Measurements from ENCODE around the gene MAPK4.

The MAPK4 gene

DNA sequence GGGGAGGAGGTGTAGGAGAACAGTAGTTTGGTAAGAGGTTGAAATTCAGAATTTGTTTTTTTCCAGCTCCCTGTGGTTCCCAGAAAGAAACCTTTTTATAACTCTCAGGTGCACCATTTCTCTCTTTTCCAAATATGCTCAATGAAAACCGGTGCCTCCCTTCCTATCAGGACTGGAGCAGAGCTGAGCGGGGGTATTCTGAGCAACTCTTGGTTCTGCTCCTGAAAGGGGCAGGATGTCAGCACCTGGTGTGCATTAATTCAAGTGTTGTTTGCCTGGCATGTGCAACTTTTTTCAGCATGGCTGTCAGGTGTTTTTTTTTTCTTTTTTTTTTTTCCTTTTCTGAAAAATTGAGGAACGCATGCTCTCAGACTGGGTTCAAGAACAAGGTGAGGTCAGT is 74.1 kb downstream of the MAPK4 start:
- no peak for TF ChIP-seq SUZ12 (IDR thresholded peaks at IDR 0.05; ENCODE audit: extremely low read depth, insufficient read depth, insufficient read length)
- no peaks in the 10 kb centered on the region for H3K27me3 ChIP-seq (ENCODE audit: insufficient read depth, insufficient read length)
- no peaks in the 10 kb centered on the region for H3K36me3 ChIP-seq (ENCODE audit: insufficient read depth, insufficient read length, low read length)
- no peak overlapping the region for H3K9ac ChIP-seq (ENCODE audit: insufficient read length, low read depth)
- no peak overlapping the region for H3K4me3 ChIP-seq (ENCODE audit: insufficient read length, low read depth)
- H3K9me3 ChIP-seq (ENCODE audit: insufficient read depth, low read length), result no peaks in the 10 kb centered on the region
- no peak for DNase-seq (ENCODE audit: low read depth, low spot score)
- no peaks in the 10 kb centered on the region for H3K4me1 ChIP-seq (ENCODE audit: insufficient read depth, insufficient read length)

- H3K36me3 ChIP-seq (ENCODE audit: insufficient read depth, insufficient read length, low read length), result no peaks in the 10 kb centered on the region
- no peak for DNase-seq (ENCODE audit: low read depth, low spot score)
- no peaks in the 10 kb centered on the region for H3K9me3 ChIP-seq (ENCODE audit: insufficient read depth, low read length)
- H3K9ac ChIP-seq (ENCODE audit: insufficient read length, low read depth), result no peak overlapping the region
- H3K4me1 ChIP-seq (ENCODE audit: insufficient read depth, insufficient read length), result no peaks in the 10 kb centered on the region
- H3K4me3 ChIP-seq (ENCODE audit: insufficient read length, low read depth), result no peak overlapping the region
- TF ChIP-seq YY1 (IDR thresholded peaks at IDR 0.05; ENCODE audit: insufficient read depth, insufficient read length) (no peak), ZNF274 (IDR thresholded peaks at IDR 0.05; ENCODE audit: low read depth, low read length) (no peak), SUZ12 (IDR thresholded peaks at IDR 0.05; ENCODE audit: extremely low read depth, insufficient read depth, insufficient read length) (no peak)
- no peaks in the 10 kb centered on the region for H3K27me3 ChIP-seq (ENCODE audit: insufficient read depth, insufficient read length)
Observed at GRCh38 chr18:50636366-50637057, 76.6 kb downstream of the MAPK4 start.

DNA sequence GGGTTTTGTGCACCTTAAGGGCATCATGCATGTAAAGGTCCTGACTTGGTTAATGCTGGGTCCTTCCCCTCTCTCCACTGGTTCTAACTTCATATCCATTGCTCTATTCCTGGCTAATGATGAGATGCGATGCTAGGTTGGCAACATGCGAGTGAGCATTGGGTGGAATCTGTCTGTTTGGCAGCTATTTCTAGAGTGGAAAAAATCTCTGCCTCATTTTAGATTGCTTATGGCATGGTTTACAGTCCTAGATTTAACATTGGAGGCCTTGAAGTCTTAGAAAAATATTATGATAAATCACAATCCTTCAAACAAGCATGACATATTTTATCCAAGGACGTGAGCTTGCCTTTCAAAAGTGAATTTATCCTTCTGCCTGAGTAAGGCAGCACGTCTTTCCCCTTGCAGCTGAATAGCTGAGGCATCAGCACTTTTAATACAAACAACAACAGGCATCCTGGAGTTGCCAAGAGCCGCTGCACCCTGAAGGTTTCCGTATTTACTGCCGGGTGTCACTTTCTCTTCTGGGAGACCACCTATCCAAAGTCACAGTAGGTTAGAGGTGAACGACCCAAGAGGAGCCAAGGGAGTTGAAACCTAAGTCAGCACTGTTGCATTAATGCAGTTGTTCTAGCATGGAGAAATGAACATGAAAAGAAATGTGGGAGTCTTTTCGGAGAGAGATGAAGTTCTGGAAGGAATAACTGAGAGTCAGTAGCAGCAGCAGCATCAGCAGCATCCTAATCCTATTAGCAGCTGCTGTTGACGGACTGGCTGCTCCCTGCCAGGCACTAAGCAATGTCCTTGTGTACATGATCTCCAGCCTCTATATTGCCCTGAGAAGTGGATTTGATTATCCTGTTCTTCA is 78.4 kb downstream of the MAPK4 start:
- no peaks in the 10 kb centered on the region for H3K36me3 ChIP-seq (ENCODE audit: insufficient read depth, insufficient read length, low read length)
- H3K4me3 ChIP-seq (ENCODE audit: insufficient read length, low read depth), result no peak overlapping the region
- no peaks in the 10 kb centered on the region for H3K4me1 ChIP-seq (ENCODE audit: insufficient read depth, insufficient read length)
- H3K9me3 ChIP-seq (ENCODE audit: insufficient read depth, low read length), result no peaks in the 10 kb centered on the region
- no peak overlapping the region for H3K9ac ChIP-seq (ENCODE audit: insufficient read length, low read depth)
- no peak for DNase-seq (ENCODE audit: low read depth, low spot score)
- TF ChIP-seq YY1 (IDR thresholded peaks at IDR 0.05; ENCODE audit: insufficient read depth, insufficient read length), result no peak
- no peak for TF ChIP-seq ZNF274 (IDR thresholded peaks at IDR 0.05; ENCODE audit: low read depth, low read length)
- no peak for TF ChIP-seq SUZ12 (IDR thresholded peaks at IDR 0.05; ENCODE audit: extremely low read depth, insufficient read depth, insufficient read length)
- H3K27me3 ChIP-seq (ENCODE audit: insufficient read depth, insufficient read length), result no peaks in the 10 kb centered on the region

GRCh38 chr18:50638884-50639420 is 79.1 kb downstream of the MAPK4 start:
- Histone ChIP-seq H3K4me1 (ENCODE audit: insufficient read depth, insufficient read length) (no peaks in the 10 kb centered on the region), H3K9me3 (ENCODE audit: insufficient read depth, low read length) (no peaks in the 10 kb centered on the region), H3K9ac (ENCODE audit: insufficient read length, low read depth) (no peak overlapping the region), H3K4me3 (ENCODE audit: insufficient read length, low read depth) (no peak overlapping the region), H3K36me3 (ENCODE audit: insufficient read depth, insufficient read length, low read length) (no peaks in the 10 kb centered on the region), H3K27me3 (ENCODE audit: insufficient read depth, insufficient read length) (no peaks in the 10 kb centered on the region)
- no peak for DNase-seq (ENCODE audit: low read depth, low spot score)
- TF ChIP-seq YY1 (IDR thresholded peaks at IDR 0.05; ENCODE audit: insufficient read depth, insufficient read length) (no peak), SUZ12 (IDR thresholded peaks at IDR 0.05; ENCODE audit: extremely low read depth, insufficient read depth, insufficient read length) (no peak), ZNF274 (IDR thresholded peaks at IDR 0.05; ENCODE audit: low read depth, low read length) (no peak)

- Histone ChIP-seq H3K36me3 (ENCODE audit: insufficient read depth, insufficient read length, low read length) (no peaks in the 10 kb centered on the region), H3K4me3 (ENCODE audit: insufficient read length, low read depth) (no peak overlapping the region), H3K27me3 (ENCODE audit: insufficient read depth, insufficient read length) (no peaks in the 10 kb centered on the region), H3K9me3 (ENCODE audit: insufficient read depth, low read length) (no peaks in the 10 kb centered on the region), H3K9ac (ENCODE audit: insufficient read length, low read depth) (no peak overlapping the region), H3K4me1 (ENCODE audit: insufficient read depth, insufficient read length) (no peaks in the 10 kb centered on the region)
- no peak for DNase-seq (ENCODE audit: low read depth, low spot score)
- TF ChIP-seq ZNF274 (IDR thresholded peaks at IDR 0.05; ENCODE audit: low read depth, low read length) (no peak), YY1 (IDR thresholded peaks at IDR 0.05; ENCODE audit: insufficient read depth, insufficient read length) (no peak), SUZ12 (IDR thresholded peaks at IDR 0.05; ENCODE audit: extremely low read depth, insufficient read depth, insufficient read length) (no peak)
Observed at GRCh38 chr18:50639711-50640110, 79.8 kb downstream of the MAPK4 start.

DNA sequence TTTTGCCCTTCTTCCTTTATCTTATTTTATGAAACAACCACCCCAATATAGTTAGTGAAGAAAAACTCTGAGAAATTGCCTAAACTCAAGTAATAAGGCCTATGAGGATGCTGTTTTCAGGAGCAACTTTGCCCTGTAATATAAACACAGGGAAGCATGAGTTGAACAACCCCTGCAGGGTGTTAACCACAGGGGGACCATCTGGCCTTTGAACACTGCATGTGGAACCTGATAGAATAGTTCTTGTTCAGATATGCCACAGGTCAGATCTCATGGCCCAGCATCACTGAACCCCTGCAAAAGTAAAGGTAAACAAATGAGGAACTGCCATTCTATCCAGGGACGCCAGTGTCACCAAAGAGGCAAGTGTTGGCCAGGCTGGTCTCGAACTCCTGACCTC is 82.6 kb downstream of the MAPK4 start:
- TF ChIP-seq SUZ12 (IDR thresholded peaks at IDR 0.05; ENCODE audit: extremely low read depth, insufficient read depth, insufficient read length), result no peak
- TF ChIP-seq YY1 (IDR thresholded peaks at IDR 0.05; ENCODE audit: insufficient read depth, insufficient read length), result no peak
- TF ChIP-seq ZNF274 (IDR thresholded peaks at IDR 0.05; ENCODE audit: low read depth, low read length), result no peak
- no peaks in the 10 kb centered on the region for H3K27me3 ChIP-seq (ENCODE audit: insufficient read depth, insufficient read length)
- H3K4me3 ChIP-seq (ENCODE audit: insufficient read length, low read depth), result no peak overlapping the region
- H3K9ac ChIP-seq (ENCODE audit: insufficient read length, low read depth), result no peak overlapping the region
- H3K9me3 ChIP-seq (ENCODE audit: insufficient read depth, low read length), result no peaks in the 10 kb centered on the region
- DNase-seq (ENCODE audit: low read depth, low spot score), result no peak
- H3K36me3 ChIP-seq (ENCODE audit: insufficient read depth, insufficient read length, low read length), result no peaks in the 10 kb centered on the region
- no peaks in the 10 kb centered on the region for H3K4me1 ChIP-seq (ENCODE audit: insufficient read depth, insufficient read length)

DNA sequence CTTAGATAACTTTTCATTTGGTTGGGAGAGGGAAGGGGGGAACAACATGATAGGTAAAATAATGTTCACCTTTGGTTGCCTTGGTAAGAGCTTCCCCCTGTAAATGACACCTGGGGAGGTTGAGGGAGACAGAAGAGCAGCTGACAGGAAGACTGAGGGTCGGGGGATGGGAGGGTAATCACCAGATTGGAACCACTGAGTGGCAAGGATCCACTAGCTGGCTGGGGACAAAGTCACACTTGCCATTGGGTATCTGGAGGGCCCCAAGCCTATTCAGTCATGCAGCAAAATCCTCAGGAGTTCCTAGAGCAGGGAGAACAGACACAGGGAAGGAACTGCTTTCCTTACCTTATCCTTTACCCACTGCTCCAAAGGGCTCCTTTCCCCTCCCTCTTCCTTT is 84.3 kb downstream of the MAPK4 start:
- no peak overlapping the region for H3K4me3 ChIP-seq (ENCODE audit: insufficient read length, low read depth)
- no peak overlapping the region for H3K9ac ChIP-seq (ENCODE audit: insufficient read length, low read depth)
- H3K4me1 ChIP-seq (ENCODE audit: insufficient read depth, insufficient read length), result no peaks in the 10 kb centered on the region
- H3K9me3 ChIP-seq (ENCODE audit: insufficient read depth, low read length), result no peaks in the 10 kb centered on the region
- no peaks in the 10 kb centered on the region for H3K27me3 ChIP-seq (ENCODE audit: insufficient read depth, insufficient read length)
- TF ChIP-seq SUZ12 (IDR thresholded peaks at IDR 0.05; ENCODE audit: extremely low read depth, insufficient read depth, insufficient read length) (no peak), YY1 (IDR thresholded peaks at IDR 0.05; ENCODE audit: insufficient read depth, insufficient read length) (no peak), ZNF274 (IDR thresholded peaks at IDR 0.05; ENCODE audit: low read depth, low read length) (no peak)
- DNase-seq (ENCODE audit: low read depth, low spot score), result no peak
- no peaks in the 10 kb centered on the region for H3K36me3 ChIP-seq (ENCODE audit: insufficient read depth, insufficient read length, low read length)

Measured in NT2/D1 (cell line).